ENCODE results near the gene ZCCHC17. TPM values are rescaled to one million over a fixed set of nuclear protein-coding genes. Genes with fewer than 3 reads are reported as not detected.

The ZCCHC17 gene
- total RNA-seq, 1 experiment from 2014 or later = 26.8 TPM

DNA sequence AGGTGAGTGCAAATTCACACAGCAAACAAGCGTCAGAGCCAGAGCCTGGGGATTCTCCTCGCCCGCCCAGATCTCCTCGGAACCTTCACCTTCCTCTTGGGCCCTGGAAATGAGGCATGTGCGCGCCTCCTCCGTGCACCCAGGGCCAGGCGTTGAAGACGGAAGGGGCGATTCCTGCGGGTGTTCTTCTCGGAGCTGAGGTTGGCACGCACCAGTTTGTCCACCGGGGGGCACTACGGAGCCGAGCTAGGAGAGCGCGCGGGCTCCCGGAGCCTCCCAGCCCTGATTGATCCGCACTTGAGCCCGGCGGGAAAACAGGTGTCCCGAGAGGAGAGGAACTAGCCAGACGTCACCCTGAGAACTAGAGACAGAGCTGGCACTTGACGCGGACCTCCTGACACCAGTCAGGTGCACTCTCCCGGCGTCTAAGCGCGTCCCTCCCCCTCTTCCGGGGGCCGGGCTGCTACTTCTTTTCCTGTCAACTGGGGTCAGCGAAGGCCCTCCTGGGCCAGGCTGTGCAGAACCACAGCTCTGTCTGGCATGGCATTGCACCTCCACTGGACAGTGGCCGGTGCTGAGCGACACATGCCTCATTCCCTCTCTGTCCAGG is 97.9 kb downstream of the ZCCHC17 start:
- Histone ChIP-seq H3K4me3 (peak overlapping the region; percentile 33; the same call in 1 of the 2 replicates), H3K27me3 (ENCODE audit: insufficient read depth, low read depth) (no peaks in the 10 kb centered on the region), H3K9me2 (ENCODE audit: insufficient read depth) (no peaks in the 10 kb centered on the region), H2AFZ (peak overlapping the region; percentile 71), H3K36me3 (ENCODE audit: low read depth) (no peaks in the 10 kb centered on the region), H3K27ac (no peak overlapping the region), H3K9me3 (ENCODE audit: insufficient read depth, low read depth) (no peaks in the 10 kb centered on the region), H3K4me1 (replicated peaks; ENCODE audit: insufficient read depth) (peaks cover 30% of the 10 kb centered on the region), H3F3A (ENCODE audit: insufficient read depth, low read depth) (peaks cover 27% of the 10 kb centered on the region), H3K4me2 (peak overlapping the region; percentile 70), H4K20me1 (ENCODE audit: insufficient read depth) (no peaks in the 10 kb centered on the region), H3K79me2 (ENCODE audit: low read depth) (no peaks in the 10 kb centered on the region)
- TF ChIP-seq CTCF (conservative IDR thresholded peaks at IDR 0.05) (peak; percentile 78), EZH2 (IDR thresholded peaks at IDR 0.05; ENCODE audit: low read depth) (no peak)
- POLR2A ChIA-PET (ENCODE audit: unreplicated experiment) = interaction anchor here (0.6 to 0.7 kb wide), 3 partner anchors 11 to 272 kb away, joined by 3 to 7 read pairs (median 5); no protein-coding TSS in a partner anchor
- BruUV-seq (replicated peaks) = no TSS peak
- intact Hi-C loops (cut with micrococcal nuclease; ENCODE audit: unreplicated experiment) = loop anchor here (1.0 kb wide), 4 partner anchors 21 to 395 kb away; partner anchors contain the start of gene FABP3
- DNase-seq = peak; percentile 76 to 88
- CTCF ChIA-PET = interaction anchor here (0.5 to 2.4 kb wide), 7 partner anchors 19 to 676 kb away, joined by 3 to 12 read pairs (median 6); partner anchors contain the start of genes FABP3 and SERINC2

DNA sequence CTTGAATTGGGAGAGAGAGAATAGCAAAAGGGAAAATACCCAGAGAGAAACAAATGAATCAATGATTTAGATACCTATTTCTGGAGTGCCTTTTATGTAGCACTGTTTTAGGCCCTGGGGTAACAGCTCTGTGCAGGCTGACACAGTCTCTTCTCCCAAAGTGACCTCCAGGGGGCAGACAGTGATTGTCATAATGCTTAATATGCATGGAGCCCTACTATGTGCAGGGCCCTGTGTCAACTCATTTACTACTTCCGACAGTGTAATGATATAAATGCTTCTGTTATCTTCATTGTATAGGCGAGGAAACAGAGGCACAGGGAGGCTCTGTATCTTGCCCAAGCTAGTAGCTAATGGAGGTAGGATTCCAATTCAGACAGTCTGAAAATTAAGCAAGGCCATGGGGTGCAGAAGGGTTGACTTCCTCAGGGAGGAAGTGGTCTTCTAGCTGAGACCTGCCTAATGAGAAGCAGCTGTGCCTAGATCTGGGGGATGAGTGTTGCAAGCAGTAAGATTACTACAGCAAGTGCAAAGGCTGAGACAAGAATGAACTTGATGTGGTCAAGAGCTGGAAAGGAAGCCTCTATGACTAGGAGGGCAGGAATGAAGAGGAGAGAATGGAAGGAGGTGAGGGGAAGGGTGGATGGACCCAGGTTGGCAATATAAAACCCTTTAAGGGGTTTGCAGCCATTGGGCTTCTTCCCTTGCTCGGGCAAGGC is 100.0 kb downstream of the ZCCHC17 start:
- peak; percentile 51 for TF ChIP-seq CTCF (conservative IDR thresholded peaks at IDR 0.05)
- TF ChIP-seq EZH2 (IDR thresholded peaks at IDR 0.05; ENCODE audit: low read depth) = no peak
- intact Hi-C loops (cut with micrococcal nuclease; ENCODE audit: unreplicated experiment) = no loop called here
- BruUV-seq (replicated peaks) = no TSS peak
- H3K27ac ChIP-seq = peak overlapping the region; percentile 12; the same call in 1 of the 2 replicates
- H3K9me2 ChIP-seq (ENCODE audit: insufficient read depth) = no peaks in the 10 kb centered on the region
- H3K36me3 ChIP-seq (ENCODE audit: low read depth) = no peaks in the 10 kb centered on the region
- CTCF ChIA-PET = interaction anchor here (1.1 to 1.4 kb wide), 2 partner anchors 23 to 25 kb away, joined by 4 read pairs; no protein-coding TSS in a partner anchor
- H3K79me2 ChIP-seq (ENCODE audit: low read depth) = no peaks in the 10 kb centered on the region
- H3K9me3 ChIP-seq (ENCODE audit: insufficient read depth, low read depth) = no peaks in the 10 kb centered on the region
- DNase-seq = no peak
- POLR2A ChIA-PET (ENCODE audit: unreplicated experiment) = interaction anchor here (0.6 kb wide), 1 partner anchor 116 kb away, joined by 3 read pairs; no protein-coding TSS in a partner anchor
- peaks cover 17% of the 10 kb centered on the region for H3F3A ChIP-seq (ENCODE audit: insufficient read depth, low read depth)
- no peak overlapping the region for H2AFZ ChIP-seq
- no peaks in the 10 kb centered on the region for H3K27me3 ChIP-seq (ENCODE audit: insufficient read depth, low read depth)
- H3K4me2 ChIP-seq = peak overlapping the region; percentile 36; the same call in 1 of the 2 replicates
- peaks cover 18% of the 10 kb centered on the region for H3K4me1 ChIP-seq (replicated peaks; ENCODE audit: insufficient read depth)
- H3K4me3 ChIP-seq = no peak overlapping the region
- H4K20me1 ChIP-seq (ENCODE audit: insufficient read depth) = no peaks in the 10 kb centered on the region

GRCh38 chr1:31397360-31398095 is 100.7 kb downstream of the ZCCHC17 start:
- H4K20me1 ChIP-seq (ENCODE audit: insufficient read depth) = no peaks in the 10 kb centered on the region
- H3K9me3 ChIP-seq (ENCODE audit: insufficient read depth, low read depth) = no peaks in the 10 kb centered on the region
- H3K27me3 ChIP-seq (ENCODE audit: insufficient read depth, low read depth) = no peaks in the 10 kb centered on the region
- intact Hi-C loops (cut with micrococcal nuclease; ENCODE audit: unreplicated experiment) = no loop called here
- no peaks in the 10 kb centered on the region for H3K9me2 ChIP-seq (ENCODE audit: insufficient read depth)
- H3K27ac ChIP-seq = peak overlapping the region; percentile 12; the same call in 1 of the 2 replicates
- ChIA-PET CTCF (interaction anchor here (1.4 kb wide), 1 partner anchor 24 kb away, joined by 4 read pairs; no protein-coding TSS in a partner anchor), POLR2A (ENCODE audit: unreplicated experiment) (interaction anchor here (0.6 kb wide), 1 partner anchor 115 kb away, joined by 3 read pairs; no protein-coding TSS in a partner anchor)
- H3F3A ChIP-seq (ENCODE audit: insufficient read depth, low read depth) = peaks cover 17% of the 10 kb centered on the region
- no TSS peak for BruUV-seq (replicated peaks)
- no peak overlapping the region for H3K4me3 ChIP-seq
- H3K4me1 ChIP-seq (replicated peaks; ENCODE audit: insufficient read depth) = peaks cover 18% of the 10 kb centered on the region
- peak overlapping the region; percentile 36 for H3K4me2 ChIP-seq
- no peaks in the 10 kb centered on the region for H3K36me3 ChIP-seq (ENCODE audit: low read depth)
- TF ChIP-seq EZH2 (IDR thresholded peaks at IDR 0.05; ENCODE audit: low read depth) (no peak), CTCF (conservative IDR thresholded peaks at IDR 0.05) (no peak)
- H3K79me2 ChIP-seq (ENCODE audit: low read depth) = no peaks in the 10 kb centered on the region
- DNase-seq = peak in 1 of 2 experiments; percentile 42
- no peak overlapping the region for H2AFZ ChIP-seq

Data from PC-9 (cell line).